GM19351 (cell line): Measurements from ENCODE around the gene TOMM40L.

Source experiments
- ATAC-seq: cut with Tn5 transposase; IDR thresholded peaks from one replicate; pipeline ENCODE4 v1.9.1; 2021; ENCODE audit warnings: mild to moderate bottlenecking, moderate library complexity; ENCODE audit not compliant: unreplicated experiment

TOMM40L gene

GRCh38 chr1:161225534-161226319 is at the start of gene TOMM40L:
TSS of gene TOMM40L (plus strand) at chr1:161226060. CDS start at chr1:161226490, 430 bp downstream.
- peak; percentile 96 for ATAC-seq

- ATAC-seq: no peak
Measured at GRCh38 chr1:161176468-161177111, 49.3 kb upstream of the TOMM40L start.

GRCh38 chr1:161177112-161177935 is 48.5 kb upstream of the TOMM40L start, which contains the start of gene B4GALT3:
TSS of gene B4GALT3 (minus strand) at chr1:161177507. CDS start at chr1:161176060, 1,447 bp downstream.
- peak; percentile 85 for ATAC-seq

GRCh38 chr1:161177936-161178244 is 48.0 kb upstream of the TOMM40L start:
- no peak for ATAC-seq

- no peak for ATAC-seq
Measured at GRCh38 chr1:161179698-161180097, 46.2 kb upstream of the TOMM40L start.

GRCh38 chr1:161180639-161181038 is 45.2 kb upstream of the TOMM40L start:
- ATAC-seq: no peak

- peak; percentile 45 for ATAC-seq
Measured at GRCh38 chr1:161182214-161182613, 43.6 kb upstream of the TOMM40L start.

GRCh38 chr1:161185282-161185682 is 40.6 kb upstream of the TOMM40L start:
- peak; percentile 64 for ATAC-seq

GRCh38 chr1:161185732-161186311 is 40.0 kb upstream of the TOMM40L start:
- peak; percentile 37 for ATAC-seq

GRCh38 chr1:161187311-161187710 is 38.5 kb upstream of the TOMM40L start:
- ATAC-seq: no peak

- no peak for ATAC-seq
Measured at GRCh38 chr1:161188381-161188780, 37.5 kb upstream of the TOMM40L start.

- ATAC-seq: no peak
Measured at GRCh38 chr1:161189036-161189435, 36.8 kb upstream of the TOMM40L start.

GRCh38 chr1:161190962-161191521 is 34.8 kb upstream of the TOMM40L start:
- no peak for ATAC-seq

GRCh38 chr1:161191971-161192370 is 33.9 kb upstream of the TOMM40L start:
- ATAC-seq: no peak

- ATAC-seq: peak; percentile 69
Measured at GRCh38 chr1:161192476-161193465, 33.1 kb upstream of the TOMM40L start.

- ATAC-seq: no peak
Measured at GRCh38 chr1:161193561-161194235, 32.2 kb upstream of the TOMM40L start.

- peak; percentile 75 for ATAC-seq
Measured at GRCh38 chr1:161195171-161195570, 30.7 kb upstream of the TOMM40L start.

- ATAC-seq: no peak
Measured at GRCh38 chr1:161196111-161196510, 29.7 kb upstream of the TOMM40L start.
